Suppressor macrophage treated with lipopolysaccharide for 4 hours (primary cell): Measurements from ENCODE around the gene OR51S1.
"Not testable (repeated sequence)": the region's sequence is repeated elsewhere in the genome, so short reads cannot be mapped to it uniquely, and the experiment has no call there.

ENCODE experiments used
- DNase-seq: peaks from one replicate; pipeline ENCODE4 v3.0.0-alpha.2; 2020

Gene OR51S1

DNA sequence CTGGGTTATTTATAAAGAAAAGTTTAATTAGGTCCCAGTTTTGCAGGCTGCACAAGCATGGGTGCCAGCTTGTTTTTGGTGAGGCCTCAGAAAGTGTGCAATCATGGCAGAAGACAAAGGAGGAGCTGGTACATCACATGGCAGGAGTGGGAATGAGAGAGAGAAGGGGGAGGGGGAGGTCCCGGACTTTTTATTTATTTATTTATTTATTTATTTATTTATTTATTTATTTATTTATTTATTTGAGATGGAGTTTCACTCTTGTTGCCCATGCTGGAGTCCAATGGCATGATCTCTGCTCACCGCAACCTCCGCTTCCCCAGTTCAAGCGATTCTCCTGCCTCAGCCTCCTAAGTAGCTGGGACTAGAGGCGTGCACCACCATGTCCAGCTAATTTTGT, 47.7 kb downstream of the OR51S1 start:
- not testable (repeated sequence) for DNase-seq

GRCh38 chr11:4798427-4799183, 50.4 kb downstream of the OR51S1 start:
- no peak for DNase-seq
